ENCODE measurements around the gene DCTD. TPM values are rescaled to one million over a fixed set of nuclear protein-coding genes. Genes with fewer than 3 reads are reported as not detected.

Gene DCTD
- total RNA-seq, 1 donor, result 110 TPM

DNA sequence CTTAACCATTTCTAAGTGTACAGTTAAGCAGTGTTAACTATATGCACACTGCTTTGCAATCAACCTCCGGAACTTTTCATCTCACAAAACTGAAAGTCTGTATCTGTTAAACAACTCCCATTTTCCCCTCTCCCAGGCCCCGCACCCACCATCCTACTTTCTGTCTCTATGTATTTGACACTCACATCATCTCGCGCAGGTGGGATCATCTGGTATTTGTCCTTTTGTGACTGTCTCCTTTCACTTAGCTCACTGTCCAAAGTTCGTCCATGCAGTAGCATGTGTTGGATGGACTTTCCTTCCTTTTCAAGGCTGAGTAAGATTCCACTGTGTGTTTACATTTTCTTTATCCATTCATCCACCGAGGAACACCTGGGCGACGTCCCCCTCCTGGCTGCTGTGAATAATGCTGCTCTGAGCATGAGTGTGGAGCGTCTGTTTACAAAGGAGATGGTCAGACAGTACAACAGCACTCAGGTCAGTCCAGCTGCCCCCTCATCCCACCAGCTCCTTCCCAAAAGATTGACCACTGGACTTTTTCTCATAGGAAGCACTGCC is 39.8 kb downstream of the DCTD start:
- H4K20me1 ChIP-seq (ENCODE audit: insufficient read depth, low read length), result no peaks in the 10 kb centered on the region
- H3K4me1 ChIP-seq (ENCODE audit: insufficient read depth, low read length), result peaks cover 6% of the 10 kb centered on the region
- H3K9me3 ChIP-seq (ENCODE audit: low read depth, low read length), result no peaks in the 10 kb centered on the region
- H3K79me2 ChIP-seq (ENCODE audit: insufficient read depth, low read length), result no peaks in the 10 kb centered on the region
- no peak for DNase-seq (ENCODE audit: insufficient read length, low spot score, missing footprints)
- H3K4me3 ChIP-seq (ENCODE audit: insufficient read depth, low read length), result no peak overlapping the region
- no peak overlapping the region for H3K4me2 ChIP-seq (ENCODE audit: insufficient read depth, low read length)
- no peaks in the 10 kb centered on the region for H3K27me3 ChIP-seq (ENCODE audit: insufficient read depth, low read length)
- TF ChIP-seq, protein P1, sequence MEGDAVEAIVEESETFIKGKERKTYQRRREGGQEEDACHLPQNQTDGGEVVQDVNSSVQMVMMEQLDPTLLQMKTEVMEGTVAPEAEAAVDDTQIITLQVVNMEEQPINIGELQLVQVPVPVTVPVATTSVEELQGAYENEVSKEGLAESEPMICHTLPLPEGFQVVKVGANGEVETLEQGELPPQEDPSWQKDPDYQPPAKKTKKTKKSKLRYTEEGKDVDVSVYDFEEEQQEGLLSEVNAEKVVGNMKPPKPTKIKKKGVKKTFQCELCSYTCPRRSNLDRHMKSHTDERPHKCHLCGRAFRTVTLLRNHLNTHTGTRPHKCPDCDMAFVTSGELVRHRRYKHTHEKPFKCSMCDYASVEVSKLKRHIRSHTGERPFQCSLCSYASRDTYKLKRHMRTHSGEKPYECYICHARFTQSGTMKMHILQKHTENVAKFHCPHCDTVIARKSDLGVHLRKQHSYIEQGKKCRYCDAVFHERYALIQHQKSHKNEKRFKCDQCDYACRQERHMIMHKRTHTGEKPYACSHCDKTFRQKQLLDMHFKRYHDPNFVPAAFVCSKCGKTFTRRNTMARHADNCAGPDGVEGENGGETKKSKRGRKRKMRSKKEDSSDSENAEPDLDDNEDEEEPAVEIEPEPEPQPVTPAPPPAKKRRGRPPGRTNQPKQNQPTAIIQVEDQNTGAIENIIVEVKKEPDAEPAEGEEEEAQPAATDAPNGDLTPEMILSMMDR (IDR thresholded peaks at IDR 0.05; ENCODE audit: extremely low read depth, low read depth, low read length), result no peak
- H3K27ac ChIP-seq (ENCODE audit: low read depth, low read length), result no peak overlapping the region
- H3K36me3 ChIP-seq (ENCODE audit: insufficient read depth, low read length), result no peaks in the 10 kb centered on the region
- no peak overlapping the region for H2AFZ ChIP-seq (ENCODE audit: low read length)

GRCh38 chr4:182876427-182876826 is 40.8 kb downstream of the DCTD start:
- Histone ChIP-seq H3K79me2 (ENCODE audit: insufficient read depth, low read length) (no peaks in the 10 kb centered on the region), H3K36me3 (ENCODE audit: insufficient read depth, low read length) (no peaks in the 10 kb centered on the region), H3K27ac (ENCODE audit: low read depth, low read length) (no peak overlapping the region), H3K27me3 (ENCODE audit: insufficient read depth, low read length) (no peaks in the 10 kb centered on the region), H2AFZ (ENCODE audit: low read length) (no peak overlapping the region), H3K9me3 (ENCODE audit: low read depth, low read length) (no peaks in the 10 kb centered on the region), H3K4me2 (ENCODE audit: insufficient read depth, low read length) (no peak overlapping the region), H3K4me1 (ENCODE audit: insufficient read depth, low read length) (peaks cover 6% of the 10 kb centered on the region), H3K4me3 (ENCODE audit: insufficient read depth, low read length) (no peak overlapping the region), H4K20me1 (ENCODE audit: insufficient read depth, low read length) (no peaks in the 10 kb centered on the region)
- no peak for DNase-seq (ENCODE audit: insufficient read length, low spot score, missing footprints)
- TF ChIP-seq, protein P1 (IDR thresholded peaks at IDR 0.05; ENCODE audit: extremely low read depth, low read depth, low read length), result no peak

DNA sequence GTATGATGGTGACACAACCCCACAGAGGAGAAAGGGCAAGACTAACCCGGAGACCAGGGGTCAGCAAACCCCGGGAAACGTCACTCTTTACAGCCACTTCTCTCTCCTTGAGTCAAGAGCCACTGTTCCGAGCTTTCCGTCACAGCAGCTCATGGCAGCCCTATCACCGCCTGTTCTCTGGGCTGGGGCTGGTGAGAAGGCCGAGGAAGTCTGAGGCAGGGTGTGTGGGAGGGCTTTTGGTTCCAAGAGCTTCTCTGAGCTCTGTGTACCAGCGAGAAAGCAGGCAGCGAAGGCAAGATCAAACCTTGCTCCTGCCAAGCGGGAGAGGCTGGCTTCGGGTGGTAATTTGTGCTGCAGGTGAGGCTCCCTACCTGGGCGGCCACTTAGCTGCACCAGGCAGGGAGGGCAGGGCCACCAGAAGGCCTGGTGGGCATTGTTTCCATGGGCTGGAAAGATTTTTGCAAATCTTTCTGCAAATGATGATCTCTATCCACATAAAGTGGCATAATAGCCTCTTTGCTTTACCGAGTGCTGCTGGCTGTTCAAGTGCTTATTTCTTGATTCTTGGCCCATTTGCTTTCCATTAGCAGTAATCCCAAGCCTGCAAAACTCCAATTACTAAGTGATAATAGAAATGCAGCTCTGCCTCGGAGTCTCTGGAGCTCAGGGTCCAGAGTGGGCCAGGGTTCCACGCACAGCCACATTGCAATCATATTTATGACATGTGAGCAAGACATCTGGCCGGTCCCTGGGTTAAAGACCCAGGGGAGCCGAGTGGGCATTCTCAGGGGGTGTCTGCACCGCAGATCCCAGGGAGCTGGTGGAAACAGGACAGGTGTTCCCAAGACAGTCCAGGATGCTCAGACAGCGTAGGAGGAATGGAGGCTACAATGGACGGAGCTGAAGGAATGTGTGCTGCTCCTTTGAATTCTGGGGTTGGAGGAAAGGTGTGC is 41.5 kb downstream of the DCTD start:
- no peak overlapping the region for H3K27ac ChIP-seq (ENCODE audit: low read depth, low read length)
- TF ChIP-seq, protein P1 (IDR thresholded peaks at IDR 0.05; ENCODE audit: extremely low read depth, low read depth, low read length), result no peak
- DNase-seq (ENCODE audit: insufficient read length, low spot score, missing footprints), result no peak
- H3K4me1 ChIP-seq (ENCODE audit: insufficient read depth, low read length), result peaks cover 6% of the 10 kb centered on the region
- no peak overlapping the region for H3K4me3 ChIP-seq (ENCODE audit: insufficient read depth, low read length)
- H3K4me2 ChIP-seq (ENCODE audit: insufficient read depth, low read length), result no peak overlapping the region
- H3K9me3 ChIP-seq (ENCODE audit: low read depth, low read length), result no peaks in the 10 kb centered on the region
- H4K20me1 ChIP-seq (ENCODE audit: insufficient read depth, low read length), result no peaks in the 10 kb centered on the region
- no peak overlapping the region for H2AFZ ChIP-seq (ENCODE audit: low read length)
- H3K27me3 ChIP-seq (ENCODE audit: insufficient read depth, low read length), result no peaks in the 10 kb centered on the region
- H3K36me3 ChIP-seq (ENCODE audit: insufficient read depth, low read length), result no peaks in the 10 kb centered on the region
- no peaks in the 10 kb centered on the region for H3K79me2 ChIP-seq (ENCODE audit: insufficient read depth, low read length)

- Histone ChIP-seq H3K4me3 (ENCODE audit: insufficient read depth, low read length) (no peak overlapping the region), H3K79me2 (ENCODE audit: insufficient read depth, low read length) (no peaks in the 10 kb centered on the region), H3K27ac (ENCODE audit: low read depth, low read length) (no peak overlapping the region), H2AFZ (ENCODE audit: low read length) (no peak overlapping the region), H4K20me1 (ENCODE audit: insufficient read depth, low read length) (no peaks in the 10 kb centered on the region), H3K36me3 (ENCODE audit: insufficient read depth, low read length) (no peaks in the 10 kb centered on the region), H3K9me3 (ENCODE audit: low read depth, low read length) (no peaks in the 10 kb centered on the region), H3K4me2 (ENCODE audit: insufficient read depth, low read length) (no peak overlapping the region), H3K27me3 (ENCODE audit: insufficient read depth, low read length) (no peaks in the 10 kb centered on the region), H3K4me1 (ENCODE audit: insufficient read depth, low read length) (no peaks in the 10 kb centered on the region)
- DNase-seq (ENCODE audit: insufficient read length, low spot score, missing footprints), result no peak
- TF ChIP-seq, protein P1 (IDR thresholded peaks at IDR 0.05; ENCODE audit: extremely low read depth, low read depth, low read length), result no peak
Observed at GRCh38 chr4:182874797-182875345, 42.3 kb downstream of the DCTD start.

Data from osteoblast (primary cell).